Measurements from ENCODE around the gene FKBP1B. TPM values are rescaled to one million over a fixed set of nuclear protein-coding genes. Genes with fewer than 3 reads are reported as not detected.

FKBP1B gene
- total RNA-seq (12.9 and 16.8 TPM in 2 replicates), polyA plus RNA-seq (40.2 and 44.6 TPM in 2 replicates), polyA minus RNA-seq (15.1 and 16.2 TPM in 2 replicates), Bru-seq, nascent RNA (percentile 40 among the genes with signal in this experiment), BruChase-seq, experiment 1, labeled RNA remaining after a 6-hour chase (percentile 54 among the genes with signal in this experiment), BruChase-seq, experiment 2, labeled RNA remaining after a 2-hour chase (percentile 60 among the genes with signal in this experiment)
- 38.4 and 41.1 TPM in 2 replicates for polyA plus RNA-seq (2011; cell fraction: cytosol; rRNA removed)
- 14.2 and 16.8 TPM in 2 replicates for polyA plus RNA-seq (2011; cell fraction: nucleus; rRNA removed)
- polyA plus RNA-seq (2012): 27.3 and 30.8 TPM in 2 replicates
- polyA minus RNA-seq (2011; cell fraction: cytosol; rRNA and poly(A)+ RNA removed): not detected
- 2.7 and 3.2 TPM in 2 replicates for polyA minus RNA-seq (2011; cell fraction: nucleus; rRNA and poly(A)+ RNA removed)
- long read RNA-seq, transcript FKBP1B-202 (4 exons, 1,010 nt): major isoform, 18 of 43 reads
- long read RNA-seq, transcript FKBP1B-201 (4 exons, 952 nt): minor isoform, 16 of 43 reads
- long read RNA-seq, partial matches to known transcripts: 0 of 43 reads
- long read RNA-seq, other reads (novel, unspliced or antisense): 9 of 43 reads

DNA sequence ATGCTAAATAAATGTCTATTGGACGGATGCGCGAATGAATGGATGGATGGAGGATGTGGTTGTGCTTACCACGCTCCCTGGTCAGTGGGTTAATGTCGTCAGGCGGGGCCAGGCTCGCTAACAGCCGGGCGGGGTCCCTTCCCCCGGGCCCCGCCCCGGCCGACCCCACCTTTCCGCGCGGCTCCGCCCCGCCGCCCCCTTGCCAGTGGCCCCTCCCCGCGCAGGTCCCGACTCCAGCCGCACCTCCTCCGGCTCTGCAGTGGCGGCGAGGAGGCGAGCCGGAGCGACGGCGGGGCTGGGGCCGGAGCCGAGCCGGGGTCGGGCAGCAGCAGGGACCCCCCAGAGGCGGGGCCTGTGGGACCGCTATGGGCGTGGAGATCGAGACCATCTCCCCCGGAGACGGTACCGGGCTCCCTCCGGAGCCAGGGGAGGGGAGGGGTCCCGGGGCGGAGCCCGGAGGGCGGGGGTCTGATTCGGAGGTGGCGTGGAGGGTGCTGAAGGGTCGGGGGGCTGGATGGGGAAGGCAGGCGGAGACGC, at the start of gene FKBP1B:
Gene FKBP1B, plus strand, starts transcription at position 257 of the 537 bp plus-strand sequence. Its CDS starts 109 bp downstream, at position 366.
- peaks cover 16% of the 10 kb centered on the region for H3K79me2 ChIP-seq (ENCODE audit: control insufficient read depth, insufficient read depth, low read length)
- POLR2A ChIA-PET: interaction anchor here (0.6 kb wide), 1 partner anchor 117 kb away, joined by 4 read pairs; no protein-coding TSS in a partner anchor
- H3K4me2 ChIP-seq (ENCODE audit: insufficient read depth, low read length): peak within 1 kb of the TSS; percentile 60
- no TSS peak for BruUV-seq (replicated peaks)
- intact Hi-C loops (cut with micrococcal nuclease) (no loop called here), dilution Hi-C loops (cut with MboI; ENCODE audit: extremely low pct_ligation_motif_present, low sequenced_read_pairs) (no loop called here)
- DNase-seq (ENCODE audit: low read depth, low spot score): peak; percentile 47
- no peaks in the 10 kb centered on the region for H4K20me1 ChIP-seq (replicated peaks; ENCODE audit: control insufficient read depth, extremely low read depth, insufficient read depth, low read length)
- H3K27ac ChIP-seq (ENCODE audit: insufficient read depth, low read depth, low read length): no peak within 1 kb of the TSS
- peaks cover 23% of the 10 kb centered on the region for H3K4me1 ChIP-seq (ENCODE audit: control insufficient read depth, extremely low read depth, insufficient read depth, low read length)
- H3K4me3 ChIP-seq (replicated peaks in 1 of 3; ENCODE audit: insufficient read depth in 1 of 3, low read depth in 1 of 3, low read length in 3 of 3): peak within 1 kb of the TSS; percentile 75 to 93 (median 77)
- H3K9me1 ChIP-seq (replicated peaks; ENCODE audit: control insufficient read depth, extremely low read depth, insufficient read depth, low read length): no peaks in the 10 kb centered on the region
- TF ChIP-seq EZH2 (IDR thresholded peaks at IDR 0.05; ENCODE audit: borderline replicate concordance, low read depth, low read length, severe bottlenecking): no peak
- TF ChIP-seq MYC (IDR thresholded peaks at IDR 0.05; ENCODE audit: low read depth, low read length): peak; percentile 9
- TF ChIP-seq POLR2A (IDR thresholded peaks at IDR 0.05; ENCODE audit: low read depth, low read length): peak; percentile 64
- TF ChIP-seq JUN (IDR thresholded peaks at IDR 0.05; ENCODE audit: borderline replicate concordance, insufficient read depth, insufficient read length, low read depth): no peak
- peak; percentile 38 for TF ChIP-seq POLR2AphosphoS5 (IDR thresholded peaks at IDR 0.05; ENCODE audit: insufficient read depth, low read depth, low read length)
- H3K9me3 ChIP-seq (replicated peaks; ENCODE audit: control insufficient read depth, insufficient read depth, low read length): no peaks in the 10 kb centered on the region
- CTCF ChIA-PET: interaction anchor here (0.8 to 2.7 kb wide), 3 partner anchors 35 to 225 kb away, joined by 4 to 8 read pairs (median 5); partner anchors contain the start of genes ATAD2B and TP53I3
- peak; percentile 63 for FAIRE-seq
- H2AFZ ChIP-seq (ENCODE audit: low read depth, low read length): peak within 1 kb of the TSS; percentile 77
- no peaks in the 10 kb centered on the region for H3K27me3 ChIP-seq (ENCODE audit: control insufficient read depth in 2 of 2, insufficient read depth in 2 of 2, low read length in 2 of 2)
- H3K9ac ChIP-seq (replicated peaks; ENCODE audit: extremely low read depth, insufficient read depth, low read length): peak within 1 kb of the TSS; percentile 64
- H3K36me3 ChIP-seq (ENCODE audit: control insufficient read depth in 2 of 2, extremely low read depth in 1 of 2, insufficient read depth in 2 of 2, low read length in 2 of 2): no peaks in the 10 kb centered on the region

DNA sequence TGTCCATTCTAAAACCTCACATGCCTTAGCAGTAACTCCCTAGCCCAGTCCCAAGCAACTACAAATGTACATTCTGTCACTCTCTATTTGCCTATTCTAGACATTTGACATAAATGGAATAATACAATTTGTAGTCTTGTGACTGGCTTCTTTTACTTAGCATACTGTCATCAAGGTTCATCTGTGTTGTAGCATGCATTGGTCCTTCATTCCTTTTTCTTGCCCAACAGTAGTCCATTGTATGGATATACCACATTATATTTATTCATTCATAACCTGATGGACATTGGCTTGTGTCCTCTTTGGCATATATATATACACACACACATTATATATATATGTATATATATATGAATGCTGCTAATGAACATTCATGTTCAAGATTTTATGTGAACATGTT, 41.8 kb upstream of the FKBP1B start:
- Histone ChIP-seq H3K4me1 (ENCODE audit: control insufficient read depth, extremely low read depth, insufficient read depth, low read length) (peaks cover 4% of the 10 kb centered on the region), H3K79me2 (ENCODE audit: control insufficient read depth, insufficient read depth, low read length) (no peaks in the 10 kb centered on the region), H3K4me3 (replicated peaks in 1 of 3; ENCODE audit: insufficient read depth in 1 of 3, low read depth in 1 of 3, low read length in 3 of 3) (no peak overlapping the region), H4K20me1 (replicated peaks; ENCODE audit: control insufficient read depth, extremely low read depth, insufficient read depth, low read length) (no peaks in the 10 kb centered on the region), H3K9me3 (replicated peaks; ENCODE audit: control insufficient read depth, insufficient read depth, low read length) (no peaks in the 10 kb centered on the region), H3K4me2 (ENCODE audit: insufficient read depth, low read length) (no peak overlapping the region), H2AFZ (ENCODE audit: low read depth, low read length) (no peak overlapping the region), H3K36me3 (ENCODE audit: control insufficient read depth in 2 of 2, extremely low read depth in 1 of 2, insufficient read depth in 2 of 2, low read length in 2 of 2) (no peaks in the 10 kb centered on the region), H3K27me3 (ENCODE audit: control insufficient read depth in 2 of 2, insufficient read depth in 2 of 2, low read length in 2 of 2) (no peaks in the 10 kb centered on the region), H3K9me1 (replicated peaks; ENCODE audit: control insufficient read depth, extremely low read depth, insufficient read depth, low read length) (no peaks in the 10 kb centered on the region), H3K9ac (replicated peaks; ENCODE audit: extremely low read depth, insufficient read depth, low read length) (no peak overlapping the region), H3K27ac (ENCODE audit: insufficient read depth, low read depth, low read length) (no peak overlapping the region)
- no TSS peak for BruUV-seq (replicated peaks)
- FAIRE-seq (no peak), DNase-seq (ENCODE audit: low read depth, low spot score) (no peak)
- TF ChIP-seq FOS (IDR thresholded peaks at IDR 0.05; ENCODE audit: borderline replicate concordance, insufficient read depth, low read length) (no peak), POLR2A (IDR thresholded peaks at IDR 0.05; ENCODE audit: low read depth, low read length) (no peak), MYC (IDR thresholded peaks at IDR 0.05; ENCODE audit: low read depth, low read length) (no peak), POLR2AphosphoS5 (IDR thresholded peaks at IDR 0.05; ENCODE audit: insufficient read depth, low read depth, low read length) (no peak)
- TF ChIP-seq, protein P1, sequence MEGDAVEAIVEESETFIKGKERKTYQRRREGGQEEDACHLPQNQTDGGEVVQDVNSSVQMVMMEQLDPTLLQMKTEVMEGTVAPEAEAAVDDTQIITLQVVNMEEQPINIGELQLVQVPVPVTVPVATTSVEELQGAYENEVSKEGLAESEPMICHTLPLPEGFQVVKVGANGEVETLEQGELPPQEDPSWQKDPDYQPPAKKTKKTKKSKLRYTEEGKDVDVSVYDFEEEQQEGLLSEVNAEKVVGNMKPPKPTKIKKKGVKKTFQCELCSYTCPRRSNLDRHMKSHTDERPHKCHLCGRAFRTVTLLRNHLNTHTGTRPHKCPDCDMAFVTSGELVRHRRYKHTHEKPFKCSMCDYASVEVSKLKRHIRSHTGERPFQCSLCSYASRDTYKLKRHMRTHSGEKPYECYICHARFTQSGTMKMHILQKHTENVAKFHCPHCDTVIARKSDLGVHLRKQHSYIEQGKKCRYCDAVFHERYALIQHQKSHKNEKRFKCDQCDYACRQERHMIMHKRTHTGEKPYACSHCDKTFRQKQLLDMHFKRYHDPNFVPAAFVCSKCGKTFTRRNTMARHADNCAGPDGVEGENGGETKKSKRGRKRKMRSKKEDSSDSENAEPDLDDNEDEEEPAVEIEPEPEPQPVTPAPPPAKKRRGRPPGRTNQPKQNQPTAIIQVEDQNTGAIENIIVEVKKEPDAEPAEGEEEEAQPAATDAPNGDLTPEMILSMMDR (IDR thresholded peaks at IDR 0.05; ENCODE audit: extremely low read depth in 1 of 2, insufficient read depth in 1 of 2, low read depth in 1 of 2, low read length in 2 of 2): no peak
- dilution Hi-C loops (cut with MboI; ENCODE audit: extremely low pct_ligation_motif_present, low sequenced_read_pairs) (no loop called here), intact Hi-C loops (cut with micrococcal nuclease) (no loop called here)
- CTCF ChIA-PET: no interaction called here
- POLR2A ChIA-PET: no interaction called here
